NCI-H748 (cell line): ENCODE data around the gene FLOT2.
"Not testable (repeated sequence)": the region's sequence is repeated elsewhere in the genome, so short reads cannot be mapped to it uniquely, and the experiment has no call there.

ENCODE experiments used
- DNase-seq: peaks from one replicate; lab custom pipeline; 2025; ENCODE audit not compliant: unreplicated experiment; lab: John Stamatoyannopoulos, UW

The FLOT2 gene

GRCh38 chr17:28916302-28916934 is 18.9 kb upstream of the FLOT2 start:
- DNase-seq, result peak; percentile 60

- DNase-seq, result no peak
These were observed 15.4 kb upstream of the FLOT2 start for GRCh38 chr17:28912938-28913333.

- DNase-seq, result no peak
These were observed 14.9 kb upstream of the FLOT2 start for GRCh38 chr17:28912281-28912937.

GRCh38 chr17:28911411-28912045 is 14.0 kb upstream of the FLOT2 start:
- no peak for DNase-seq

GRCh38 chr17:28910534-28910933 is 13.0 kb upstream of the FLOT2 start:
- no peak for DNase-seq

GRCh38 chr17:28908640-28909167 is 11.2 kb upstream of the FLOT2 start:
- DNase-seq, result no peak

GRCh38 chr17:28907709-28908475 is 10.4 kb upstream of the FLOT2 start:
- no peak for DNase-seq

GRCh38 chr17:28906706-28907438 is 9.3 kb upstream of the FLOT2 start:
- no peak for DNase-seq

- DNase-seq, result no peak
These were observed 8.7 kb upstream of the FLOT2 start for GRCh38 chr17:28906276-28906675.

- DNase-seq, result no peak
These were observed 7.3 kb upstream of the FLOT2 start for GRCh38 chr17:28904800-28905199.

- not testable (repeated sequence) for DNase-seq
These were observed 6.0 kb upstream of the FLOT2 start for GRCh38 chr17:28903546-28903841.

- peak; percentile 98 for DNase-seq
These were observed 5.4 kb upstream of the FLOT2 start, which contains the start of gene DHRS13 for GRCh38 chr17:28902819-28903545. Gene DHRS13 (minus strand): TSS chr17:28903079. CDS start chr17:28902944, 135 bp downstream.

- DNase-seq, result peak; percentile 88
These were observed 4.6 kb upstream of the FLOT2 start for GRCh38 chr17:28901866-28902818.

GRCh38 chr17:28900986-28901726 is 3.6 kb upstream of the FLOT2 start:
- DNase-seq, result no peak

GRCh38 chr17:28899212-28899815 is 1.8 kb upstream of the FLOT2 start:
- no peak for DNase-seq

GRCh38 chr17:28898527-28898955 is 1.0 kb upstream of the FLOT2 start:
- no peak for DNase-seq

- DNase-seq, result no peak
These were observed 415 bp upstream of the FLOT2 start for GRCh38 chr17:28897769-28898526.
